Nephron progenitor cell (in vitro differentiated cells): ENCODE results near the gene BCAR1.
A peak's percentile ranks its signal among the peaks of the same experiment; 100 is the strongest.

Source experiments
- DNase-seq: peaks from one replicate; pipeline ENCODE4 v3.0.0; 2021
- H3K27ac Mint-ChIP-seq: 2 replicates; pipeline ENCODE4 v1.8.0; 2021; ENCODE audit warnings: mild to moderate bottlenecking, moderate library complexity, mixed read lengths
- H3K27me3 Mint-ChIP-seq: 2 replicates; pipeline ENCODE4 v1.8.0; 2021; ENCODE audit warnings: mild to moderate bottlenecking, low read depth, mixed read lengths; ENCODE audit not compliant: poor library complexity
- H3K36me3 Mint-ChIP-seq: 2 replicates; pipeline ENCODE4 v1.8.0; 2021; ENCODE audit warnings: low read depth, mixed read lengths
- H3K4me1 Mint-ChIP-seq: 2 replicates; pipeline ENCODE4 v1.8.0; 2021; ENCODE audit warnings: mixed read lengths
- H3K4me3 Mint-ChIP-seq: 2 replicates; pipeline ENCODE4 v1.8.0; 2021; ENCODE audit warnings: mild to moderate bottlenecking, moderate library complexity, mixed read lengths
- H3K9me3 Mint-ChIP-seq: 2 replicates; pipeline ENCODE4 v1.8.0; 2021; ENCODE audit warnings: mild to moderate bottlenecking, moderate library complexity, mixed read lengths
- TF ChIP-seq, protein P1 (sequence below): fragments of 200-600 bp; sonication (generic); IDR thresholded peaks from 2 replicates; pipeline ENCODE4 v1.5.0; 2021; ENCODE audit warnings: antibody characterized with exemption

The BCAR1 gene

DNA sequence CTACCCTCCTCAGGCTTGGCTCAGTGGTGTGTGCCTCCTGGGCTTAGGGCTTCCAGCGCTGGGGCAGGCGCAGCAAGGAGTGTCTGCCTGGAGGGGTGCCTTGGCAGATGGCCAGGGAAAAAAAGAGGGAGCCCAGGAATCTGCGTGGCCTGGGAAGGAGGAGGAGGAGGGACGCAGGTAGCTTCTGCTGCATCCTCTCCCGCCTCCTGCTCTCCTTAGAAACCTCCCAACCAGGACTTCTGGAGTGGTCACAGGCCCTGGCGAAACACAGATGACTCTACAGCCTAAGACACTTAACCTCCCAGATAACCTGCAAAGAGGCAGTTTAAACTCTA is 7.3 kb upstream of the BCAR1 start:
- TF ChIP-seq, protein P1, sequence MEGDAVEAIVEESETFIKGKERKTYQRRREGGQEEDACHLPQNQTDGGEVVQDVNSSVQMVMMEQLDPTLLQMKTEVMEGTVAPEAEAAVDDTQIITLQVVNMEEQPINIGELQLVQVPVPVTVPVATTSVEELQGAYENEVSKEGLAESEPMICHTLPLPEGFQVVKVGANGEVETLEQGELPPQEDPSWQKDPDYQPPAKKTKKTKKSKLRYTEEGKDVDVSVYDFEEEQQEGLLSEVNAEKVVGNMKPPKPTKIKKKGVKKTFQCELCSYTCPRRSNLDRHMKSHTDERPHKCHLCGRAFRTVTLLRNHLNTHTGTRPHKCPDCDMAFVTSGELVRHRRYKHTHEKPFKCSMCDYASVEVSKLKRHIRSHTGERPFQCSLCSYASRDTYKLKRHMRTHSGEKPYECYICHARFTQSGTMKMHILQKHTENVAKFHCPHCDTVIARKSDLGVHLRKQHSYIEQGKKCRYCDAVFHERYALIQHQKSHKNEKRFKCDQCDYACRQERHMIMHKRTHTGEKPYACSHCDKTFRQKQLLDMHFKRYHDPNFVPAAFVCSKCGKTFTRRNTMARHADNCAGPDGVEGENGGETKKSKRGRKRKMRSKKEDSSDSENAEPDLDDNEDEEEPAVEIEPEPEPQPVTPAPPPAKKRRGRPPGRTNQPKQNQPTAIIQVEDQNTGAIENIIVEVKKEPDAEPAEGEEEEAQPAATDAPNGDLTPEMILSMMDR: no peak
- H3K27ac Mint-ChIP-seq: no peak overlapping the region
- H3K27me3 Mint-ChIP-seq: no peaks in the 10 kb centered on the region
- no peak for DNase-seq
- peaks cover 82% of the 10 kb centered on the region for H3K4me1 Mint-ChIP-seq
- no peak overlapping the region for H3K4me3 Mint-ChIP-seq
- no peaks in the 10 kb centered on the region for H3K9me3 Mint-ChIP-seq
- H3K36me3 Mint-ChIP-seq: no peaks in the 10 kb centered on the region

DNA sequence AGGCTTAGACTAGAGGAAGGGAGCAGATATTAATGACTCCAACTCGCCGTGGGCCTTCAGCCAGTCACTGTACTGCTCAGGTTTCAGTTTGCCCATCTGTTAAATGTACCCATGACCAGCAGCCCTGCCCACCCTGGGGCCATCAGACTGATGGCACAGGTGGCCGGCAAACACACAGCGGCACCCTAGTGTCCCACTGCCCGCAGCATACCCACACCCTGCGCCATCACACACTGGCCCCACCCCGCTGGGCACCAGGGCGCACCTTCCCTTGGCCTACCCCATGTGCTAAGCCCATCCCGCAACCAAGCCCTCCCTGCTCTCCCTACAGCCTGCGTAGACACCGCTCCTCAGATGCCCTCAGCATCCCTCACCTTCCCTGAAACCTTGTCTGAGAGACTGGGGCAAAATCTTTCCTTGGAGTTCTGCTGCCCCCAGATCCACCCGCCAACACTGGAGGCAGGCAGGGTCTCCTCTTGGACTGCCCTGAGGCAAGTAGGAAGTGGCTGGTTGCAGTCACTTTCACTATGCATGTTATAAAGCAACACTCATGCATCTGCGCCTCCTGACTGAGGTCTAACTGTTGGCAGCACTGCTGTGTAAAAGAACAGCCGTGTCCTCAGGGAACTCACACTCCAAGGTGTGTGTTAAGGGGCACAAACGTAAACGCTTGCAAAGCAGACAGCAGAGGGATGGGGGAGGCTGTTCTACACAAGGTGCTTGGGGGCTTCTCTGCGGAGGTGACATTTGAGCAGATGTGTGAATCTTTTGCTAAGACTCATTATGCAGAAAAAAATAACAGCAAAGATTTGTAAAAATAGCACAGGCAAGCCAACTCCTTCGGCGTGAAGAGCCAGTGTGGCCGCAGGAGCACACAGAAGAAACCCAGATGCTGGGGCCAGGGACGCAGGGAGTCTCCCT is 6.7 kb upstream of the BCAR1 start:
- H3K27ac Mint-ChIP-seq: peak overlapping the region; percentile 61
- TF ChIP-seq, protein P1: no peak
- H3K9me3 Mint-ChIP-seq: no peaks in the 10 kb centered on the region
- H3K27me3 Mint-ChIP-seq: no peaks in the 10 kb centered on the region
- no peak overlapping the region for H3K4me3 Mint-ChIP-seq
- DNase-seq: no peak
- no peaks in the 10 kb centered on the region for H3K36me3 Mint-ChIP-seq
- peaks cover 82% of the 10 kb centered on the region for H3K4me1 Mint-ChIP-seq

DNA sequence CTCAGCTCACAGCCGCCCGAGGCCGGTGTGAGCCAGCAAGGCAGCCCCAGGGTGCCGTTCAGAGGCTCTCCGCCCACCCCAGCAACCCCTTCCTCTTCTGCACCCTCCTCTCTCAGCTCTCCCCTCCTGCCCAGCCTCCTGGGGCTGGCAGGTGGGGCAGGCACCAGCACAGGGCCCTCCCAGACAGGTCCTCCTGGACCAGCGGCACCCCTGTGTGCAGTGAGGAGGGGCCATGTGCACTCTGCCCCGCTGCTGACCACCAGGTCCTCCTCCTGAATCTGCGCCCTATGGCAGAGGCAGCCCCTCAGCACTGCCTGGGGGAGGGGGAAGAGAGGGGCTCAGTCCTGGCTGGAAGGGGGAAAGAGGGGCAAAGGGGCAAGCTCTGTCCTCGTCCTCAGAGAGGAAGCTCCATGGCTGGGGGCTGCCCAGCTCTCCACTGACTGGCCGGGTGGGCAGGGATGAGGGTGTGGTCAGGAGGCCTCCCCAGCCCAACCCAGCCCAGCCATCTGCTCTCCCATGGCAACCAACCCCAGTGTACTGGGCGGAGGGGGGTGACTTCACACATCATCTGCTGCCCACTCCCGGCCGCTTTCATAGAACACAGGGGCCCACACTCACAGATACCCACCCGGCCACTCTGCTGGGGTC is 5.4 kb upstream of the BCAR1 start:
- Mint-ChIP-seq H3K36me3 (no peaks in the 10 kb centered on the region), H3K27ac (peak overlapping the region; percentile 59), H3K9me3 (no peaks in the 10 kb centered on the region), H3K4me1 (peaks cover 82% of the 10 kb centered on the region), H3K27me3 (no peaks in the 10 kb centered on the region), H3K4me3 (peak overlapping the region; percentile 49)
- DNase-seq: peak; percentile 58
- TF ChIP-seq, protein P1: no peak

DNA sequence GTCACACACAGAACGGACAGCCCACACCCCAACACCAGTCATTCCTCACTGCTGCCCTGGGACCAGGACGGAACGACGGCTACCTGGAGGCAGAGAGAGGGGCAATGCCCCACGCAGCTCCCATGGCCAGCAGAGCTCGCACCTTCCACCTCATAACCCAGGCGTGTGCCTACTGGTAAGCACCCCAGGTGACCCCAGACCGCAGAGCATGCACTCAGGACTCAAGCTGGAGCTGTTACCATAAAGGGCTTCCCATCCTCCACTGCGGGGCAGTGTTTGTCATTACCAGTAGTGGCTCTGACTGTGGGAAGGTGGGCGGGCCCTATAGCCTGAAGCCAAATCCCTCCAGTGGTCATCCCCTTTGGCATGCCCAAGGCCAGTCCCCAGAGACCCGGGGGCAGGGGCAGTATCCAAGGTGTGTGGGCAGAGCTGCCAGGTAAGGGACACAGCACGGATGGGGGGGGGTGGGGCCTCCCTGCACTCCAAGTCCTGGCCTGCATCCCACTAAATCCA is 4.7 kb upstream of the BCAR1 start:
- DNase-seq: no peak
- no peak overlapping the region for H3K27ac Mint-ChIP-seq
- TF ChIP-seq, protein P1: no peak
- H3K4me3 Mint-ChIP-seq: no peak overlapping the region
- H3K9me3 Mint-ChIP-seq: no peaks in the 10 kb centered on the region
- no peaks in the 10 kb centered on the region for H3K27me3 Mint-ChIP-seq
- peaks cover 79% of the 10 kb centered on the region for H3K4me1 Mint-ChIP-seq
- no peaks in the 10 kb centered on the region for H3K36me3 Mint-ChIP-seq

DNA sequence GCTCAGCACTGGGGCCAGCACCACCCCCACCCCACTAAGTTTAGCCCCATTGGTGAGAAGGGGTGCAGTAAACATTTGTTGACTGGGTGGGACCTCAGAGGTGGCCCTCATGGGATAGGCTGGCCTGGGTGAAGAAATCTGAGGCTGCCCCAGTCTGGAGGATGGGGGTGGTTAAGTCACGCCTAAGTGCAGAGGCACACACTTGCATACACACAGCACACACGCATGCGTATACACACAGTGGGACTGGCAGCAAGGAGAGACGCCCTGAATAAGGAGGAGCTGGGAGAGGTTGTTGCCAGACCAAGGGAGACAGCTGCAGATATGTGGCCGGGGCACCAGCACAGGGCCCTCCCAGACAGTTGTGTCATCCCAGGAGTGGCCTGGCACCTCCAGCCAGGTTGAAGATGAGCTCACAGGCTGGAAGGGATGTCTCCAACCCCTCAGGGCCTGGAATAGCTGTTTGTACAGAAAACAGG is 3.0 kb upstream of the BCAR1 start:
- H3K9me3 Mint-ChIP-seq: no peaks in the 10 kb centered on the region
- peak overlapping the region; percentile 94 for H3K27ac Mint-ChIP-seq
- no peaks in the 10 kb centered on the region for H3K36me3 Mint-ChIP-seq
- H3K4me1 Mint-ChIP-seq: peaks cover 84% of the 10 kb centered on the region
- peak; percentile 28 for DNase-seq
- H3K27me3 Mint-ChIP-seq: no peaks in the 10 kb centered on the region
- H3K4me3 Mint-ChIP-seq: no peak overlapping the region
- TF ChIP-seq, protein P1: no peak
